ENCODE data around the gene NSG2. TPM values are rescaled to one million over a fixed set of nuclear protein-coding genes. Genes with fewer than 3 reads are reported as not detected.

The NSG2 gene
- not detected in 2 replicates for total RNA-seq

GRCh38 chr5:174045470-174046025, at the start of gene NSG2:
Gene NSG2 (plus strand): TSS chr5:174045706. CDS start chr5:174046756, 1,050 bp downstream.

Other genes with a start within 250 kb of the NSG2 start
- gene CPEB4, start 157.4 kb upstream of the NSG2 start, total RNA-seq: 7.3 and 21.3 TPM in 2 replicates
- gene C5orf47, start 56.5 kb upstream of the NSG2 start, total RNA-seq: not detected in 2 replicates

Data from mesangial cell (primary cell).